ENCODE data around the gene E2F6.
A peak's percentile ranks its signal among the peaks of the same experiment; 100 is the strongest.

The E2F6 gene

DNA sequence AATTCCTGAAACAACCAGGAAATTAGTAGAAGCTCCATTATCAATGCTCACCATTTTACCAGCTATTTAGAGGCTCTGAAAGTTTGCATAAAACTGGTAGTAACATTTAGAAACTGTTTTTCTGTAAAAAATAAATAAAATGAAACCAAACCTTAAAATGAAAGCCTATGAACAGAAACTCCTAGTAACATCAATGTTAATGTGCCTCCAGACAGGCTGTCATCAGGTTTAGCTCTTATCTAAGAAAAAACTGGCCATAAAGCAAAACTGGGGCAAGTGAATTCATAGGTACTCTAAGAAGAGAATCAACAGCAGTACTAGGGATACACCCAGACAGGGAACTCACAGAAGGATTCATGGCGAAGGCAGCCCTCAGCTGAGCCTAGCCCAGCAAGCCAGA lies 8.0 kb downstream of the E2F6 start:
- no peak for DNase-seq (ENCODE audit: low read depth)

DNA sequence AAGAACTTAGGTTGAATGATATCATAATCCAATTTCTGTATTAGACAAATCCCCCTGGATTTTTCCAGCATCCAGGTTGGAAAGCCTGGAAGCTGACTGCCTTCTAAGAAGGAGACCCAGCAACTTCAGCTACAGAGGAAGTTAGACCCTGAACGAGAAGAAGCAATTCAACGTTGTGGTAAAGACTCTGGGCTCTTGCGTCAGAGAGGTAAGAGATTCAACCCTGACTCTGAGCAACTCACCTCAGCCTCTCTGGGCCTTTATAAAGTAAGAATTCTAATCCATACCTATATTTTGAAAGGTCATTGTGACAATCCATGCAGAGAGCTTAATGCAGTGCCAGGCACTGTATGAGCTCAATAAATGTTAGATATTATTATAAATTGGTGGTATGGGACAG lies 9.7 kb downstream of the E2F6 start:
- DNase-seq (ENCODE audit: low read depth), result no peak

DNA sequence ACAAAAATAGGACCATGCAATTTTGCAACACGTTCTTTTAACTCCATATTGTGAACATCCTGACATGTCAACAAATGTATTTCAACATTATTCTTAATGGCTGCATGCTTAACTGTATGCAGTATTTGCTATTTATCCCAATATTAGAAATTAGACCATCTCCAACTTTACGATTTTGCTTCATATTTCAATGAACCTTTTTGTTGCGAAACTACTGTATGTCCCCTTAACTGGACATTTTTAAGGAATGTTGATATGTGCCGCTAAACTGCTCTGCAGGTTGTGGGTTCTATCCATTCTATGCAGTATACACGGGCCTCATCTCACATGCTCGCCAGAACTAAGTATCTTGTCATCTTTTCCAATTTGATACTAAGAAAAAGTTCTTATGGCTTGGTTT lies 11.1 kb downstream of the E2F6 start:
- no peak for DNase-seq (ENCODE audit: low read depth)

DNA sequence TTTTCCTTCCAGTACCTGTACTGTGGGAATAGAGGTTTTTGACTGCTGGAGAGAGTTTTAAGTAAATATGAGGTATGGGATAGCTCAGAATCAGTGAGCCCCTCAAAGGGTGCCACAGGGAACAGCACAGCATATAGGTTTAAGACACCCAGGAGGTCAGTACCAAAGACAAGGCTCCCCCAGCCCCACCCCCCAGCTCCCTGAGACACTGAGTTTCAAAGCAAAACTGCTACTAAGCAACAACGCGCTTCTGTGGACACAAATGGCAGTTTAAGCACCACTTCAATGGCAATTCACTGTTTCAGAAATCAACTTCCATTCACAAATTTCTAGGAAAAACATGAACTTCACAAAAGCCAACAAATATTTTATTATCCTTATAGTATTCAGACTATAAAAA lies 15.2 kb downstream of the E2F6 start:
- DNase-seq (ENCODE audit: low read depth), result no peak

DNA sequence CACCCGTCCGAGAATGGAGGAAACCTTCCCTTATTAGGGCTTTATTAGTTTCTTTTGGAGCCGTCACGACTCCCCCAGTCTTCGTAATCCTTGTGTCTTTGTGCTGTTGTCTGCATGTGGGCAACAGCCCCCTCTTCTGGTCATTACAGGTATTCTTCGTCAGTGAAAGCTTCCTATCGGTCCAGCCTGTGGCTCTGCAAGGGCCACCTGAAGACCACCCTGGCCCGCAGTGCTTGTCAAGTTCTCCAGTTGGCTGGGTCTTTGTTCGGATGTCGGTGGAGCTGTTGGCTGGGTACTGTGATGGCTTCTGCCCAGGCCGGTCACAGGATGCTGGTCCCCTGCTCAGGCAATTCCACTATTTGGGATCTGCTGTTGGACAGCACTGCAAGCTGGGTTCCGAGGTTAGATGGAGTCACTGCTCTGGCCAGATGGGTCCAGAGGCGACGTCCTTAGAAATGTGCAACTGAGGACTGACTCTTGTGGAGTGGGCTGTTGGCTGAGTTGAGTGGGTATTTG lies 19.2 kb downstream of the E2F6 start:
- DNase-seq (ENCODE audit: low read depth), result peak; percentile 24

DNA sequence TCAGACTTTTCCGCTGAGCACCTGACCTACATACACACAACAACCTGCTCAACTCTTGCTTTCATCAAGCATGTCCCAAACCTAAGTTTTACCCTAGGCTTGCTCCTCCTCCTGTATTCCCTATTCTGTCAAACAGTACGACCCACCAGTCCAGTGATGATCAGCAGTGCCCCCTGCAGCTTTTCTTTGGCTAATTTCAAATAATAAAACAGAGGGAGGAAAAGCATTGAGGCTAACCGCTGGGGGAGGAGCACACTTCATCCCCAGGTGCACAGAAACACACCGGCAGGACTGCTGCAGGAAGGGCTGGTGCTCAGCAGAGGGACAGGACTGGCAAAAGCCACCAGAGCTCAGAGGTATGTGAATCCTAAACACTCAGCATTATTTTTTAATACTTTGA lies 21.2 kb downstream of the E2F6 start:
- DNase-seq (ENCODE audit: low read depth), result no peak

DNA sequence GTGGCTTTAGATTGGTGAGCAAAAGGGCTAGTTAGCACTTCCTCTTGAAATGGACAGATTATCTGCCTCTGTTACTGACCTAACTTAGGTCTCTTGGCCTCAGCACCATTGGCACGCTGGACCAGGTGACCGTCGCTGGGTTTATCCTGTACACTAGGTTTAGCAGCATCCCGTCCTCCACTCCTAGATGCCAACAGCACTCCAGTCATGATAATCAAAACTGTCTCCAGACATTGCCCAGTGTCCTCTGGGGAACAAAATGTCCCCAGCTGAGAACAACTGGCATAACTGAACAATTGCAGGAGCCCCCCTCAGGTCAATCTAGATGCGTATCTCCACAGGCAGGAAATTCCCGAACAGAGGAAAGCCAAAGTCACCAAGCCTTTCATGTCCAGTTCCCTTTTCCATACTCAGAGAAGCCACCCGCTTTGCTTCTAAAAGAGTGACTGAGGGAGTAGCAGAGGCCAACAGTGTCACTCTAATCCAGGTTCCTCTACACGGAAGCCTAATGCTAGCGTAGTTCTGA lies 27.3 kb downstream of the E2F6 start:
- no peak for DNase-seq (ENCODE audit: low read depth)

DNA sequence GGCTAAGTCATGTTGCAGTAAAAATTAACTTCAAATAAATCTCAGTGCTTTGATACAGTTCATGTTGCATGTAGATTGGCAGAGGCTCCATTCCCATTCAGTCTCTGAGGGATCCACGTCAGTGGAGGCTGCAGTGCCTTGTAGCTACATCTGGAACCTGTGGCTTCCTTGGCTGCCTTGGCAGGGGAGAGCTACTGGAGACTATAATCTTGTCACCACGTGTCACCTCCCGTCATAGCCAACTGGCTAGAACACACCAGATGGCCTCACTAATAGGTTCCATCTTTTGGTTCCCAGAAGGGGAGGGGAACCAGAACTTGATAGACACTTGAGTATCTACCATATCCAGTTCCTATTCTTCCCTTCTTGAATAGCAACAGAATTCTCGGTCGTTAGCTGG lies 28.4 kb downstream of the E2F6 start:
- no peak for DNase-seq (ENCODE audit: low read depth)

DNA sequence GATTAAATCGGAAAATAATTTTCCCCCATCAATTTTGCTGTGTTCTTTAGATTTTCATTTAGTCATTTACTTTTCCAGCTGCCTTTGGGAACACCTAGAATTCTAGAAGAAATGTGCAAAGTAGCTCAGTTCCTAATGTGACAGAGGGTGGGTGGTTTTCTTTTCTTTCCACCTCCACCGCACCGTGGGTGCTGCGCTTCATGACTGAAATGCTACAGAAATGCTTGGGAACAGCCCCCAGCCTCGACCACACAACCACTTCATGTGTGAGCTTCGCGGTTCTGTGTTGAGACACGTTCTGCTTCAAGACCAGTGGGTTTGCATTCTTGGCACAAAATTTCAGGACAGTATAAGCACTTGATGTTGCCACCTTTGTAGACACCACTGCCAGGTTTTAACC lies 30.9 kb downstream of the E2F6 start:
- DNase-seq (ENCODE audit: low read depth), result no peak

DNA sequence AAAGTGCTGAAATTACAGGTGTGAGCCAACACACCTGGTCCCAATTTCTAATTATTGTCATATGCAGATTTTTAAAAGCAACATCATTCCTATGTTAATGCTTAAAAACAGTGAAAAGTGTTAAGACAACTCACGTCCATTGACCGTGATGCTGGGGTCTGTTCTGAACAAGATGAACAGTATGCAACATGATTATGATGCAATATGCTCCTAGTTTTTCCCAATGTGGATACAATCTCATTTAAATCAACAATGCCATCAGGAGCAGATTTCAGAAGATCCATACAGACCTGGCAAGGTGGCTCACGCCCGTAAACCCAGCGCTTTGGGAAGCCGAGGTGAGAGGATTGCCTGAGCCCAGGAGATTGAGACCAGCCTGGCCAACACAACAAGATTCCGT lies 31.5 kb downstream of the E2F6 start:
- DNase-seq (ENCODE audit: low read depth), result no peak

DNA sequence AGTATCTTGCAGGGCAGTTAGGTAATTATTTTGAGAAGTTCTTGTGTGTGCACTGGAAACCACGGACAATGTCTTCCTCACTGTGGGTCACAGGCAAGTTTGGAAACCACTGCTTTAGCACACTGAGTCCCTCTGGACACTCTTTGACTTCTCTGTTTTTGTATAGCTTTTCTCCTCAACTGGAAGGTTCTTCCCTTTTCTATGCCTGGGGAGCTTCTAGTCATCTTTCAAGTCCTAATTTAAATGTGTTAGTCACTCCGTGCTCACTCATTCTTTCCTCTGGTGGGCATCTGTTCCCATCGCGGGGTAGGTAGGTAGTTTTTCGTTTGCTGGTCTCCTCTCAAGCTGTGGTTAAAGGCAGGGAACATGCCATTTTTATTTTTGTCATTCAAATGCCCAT lies 32.1 kb downstream of the E2F6 start:
- DNase-seq (ENCODE audit: low read depth), result no peak

DNA sequence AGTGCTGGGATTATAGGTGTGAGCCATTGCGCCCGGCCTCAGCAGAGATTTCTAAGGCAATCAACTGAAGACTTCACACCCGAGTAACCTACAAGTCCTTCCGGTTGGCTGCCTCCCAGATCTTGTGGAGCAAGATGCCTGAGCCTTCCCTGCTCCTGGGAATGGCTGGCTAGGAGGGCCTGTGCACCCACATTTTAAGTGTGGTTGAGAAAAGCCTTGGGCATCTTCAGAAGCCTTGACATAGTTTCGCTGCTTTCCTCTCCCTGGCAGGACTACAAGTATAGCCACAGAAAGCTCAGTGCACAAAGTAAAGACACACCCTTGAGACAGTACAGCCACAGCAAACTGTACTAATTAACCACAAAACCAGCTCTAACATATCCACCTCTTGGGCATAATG lies 35.2 kb downstream of the E2F6 start:
- DNase-seq (ENCODE audit: low read depth), result no peak

DNA sequence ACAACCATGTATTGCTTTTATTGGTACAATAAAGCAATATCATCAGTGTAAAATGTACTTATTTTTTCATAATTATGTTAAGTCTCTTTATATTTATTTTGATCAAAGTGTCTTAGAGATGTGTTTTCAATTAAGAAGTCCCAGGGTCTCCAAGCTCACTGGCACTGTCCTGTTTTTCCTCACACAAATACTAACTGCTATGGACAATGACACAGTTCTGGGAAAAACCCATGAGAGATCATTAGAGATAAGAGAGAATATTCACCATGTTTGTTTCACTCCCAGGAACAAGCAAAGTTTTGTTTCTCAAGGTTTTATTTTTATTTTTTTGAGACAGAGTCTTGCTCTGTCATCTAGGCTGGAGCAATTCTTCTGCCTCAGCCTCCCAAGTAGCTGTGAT lies 38.7 kb downstream of the E2F6 start:
- DNase-seq (ENCODE audit: low read depth), result no peak

DNA sequence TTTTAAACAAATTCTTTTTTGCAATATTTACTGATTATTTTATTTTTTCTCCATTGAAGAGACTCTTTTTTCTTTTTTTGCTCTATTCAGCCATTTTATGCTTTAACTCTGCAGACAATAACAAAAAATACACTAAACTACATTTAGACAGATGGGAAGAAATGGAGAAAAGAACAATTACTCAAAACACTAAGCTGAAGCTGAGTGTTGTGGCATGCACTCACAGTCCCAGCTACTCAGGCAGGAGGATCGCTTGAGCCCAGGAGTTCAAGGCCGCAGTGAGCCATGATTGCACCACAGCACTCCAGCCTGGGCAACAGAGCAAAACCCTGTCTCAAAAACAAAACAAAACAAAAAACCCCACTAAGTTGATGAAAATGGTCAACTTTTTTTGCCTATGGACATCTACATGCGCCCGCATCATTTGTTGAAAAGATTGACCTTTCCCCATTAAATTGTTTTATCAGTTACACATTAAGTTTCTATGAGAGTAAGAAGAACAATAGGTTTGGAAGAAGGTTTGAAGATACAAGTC lies 43.0 kb downstream of the E2F6 start:
- DNase-seq (ENCODE audit: low read depth), result no peak

DNA sequence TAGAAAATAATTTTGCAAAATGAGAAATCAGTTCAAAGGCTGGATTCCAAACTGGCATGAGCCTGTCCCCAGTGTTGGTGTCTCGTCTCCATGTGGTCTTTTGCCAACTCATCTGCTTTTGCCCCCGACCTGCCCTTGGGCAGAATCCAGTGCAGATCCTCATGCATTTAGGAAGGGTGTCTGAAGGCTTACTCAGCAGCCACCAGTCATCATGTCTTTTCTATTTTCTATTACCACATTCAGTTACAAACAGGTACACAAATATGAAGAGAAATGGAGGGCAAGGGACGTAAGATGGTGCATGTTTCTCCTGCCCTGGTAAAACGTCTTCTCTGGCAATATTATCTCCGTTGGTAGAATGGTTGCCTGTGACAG lies 43.5 kb downstream of the E2F6 start:
- DNase-seq (ENCODE audit: low read depth), result no peak

DNA sequence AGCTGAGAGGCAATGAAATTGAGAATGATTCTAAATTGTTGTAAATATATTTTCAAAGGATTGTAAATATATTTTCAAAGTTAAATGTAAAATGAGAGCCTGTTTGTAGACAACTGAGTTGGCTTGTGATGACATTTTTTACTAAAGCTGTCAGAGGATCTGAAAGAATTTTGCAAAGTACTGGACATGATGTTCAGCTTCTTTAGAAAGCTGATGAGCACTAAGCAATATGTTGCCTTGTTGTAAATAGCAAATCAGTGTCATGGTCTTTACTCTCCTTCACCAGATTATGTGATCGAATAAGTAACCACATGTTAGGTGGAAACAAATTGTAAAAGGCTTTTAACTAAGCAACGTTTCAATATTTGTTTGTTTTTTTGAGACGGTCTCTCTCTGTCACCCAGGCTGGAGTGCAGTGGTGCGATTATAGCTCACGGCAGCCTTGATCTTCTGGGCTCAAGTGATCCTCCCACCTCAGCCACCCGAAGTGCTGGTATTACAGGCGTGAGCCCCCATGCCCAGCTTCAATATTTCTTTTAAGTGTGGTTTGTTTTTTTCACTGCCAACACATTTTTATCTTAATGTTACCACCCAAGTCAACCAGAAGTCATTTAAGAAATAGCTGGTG lies 44.0 kb downstream of the E2F6 start:
- no peak for DNase-seq (ENCODE audit: low read depth)

DNA sequence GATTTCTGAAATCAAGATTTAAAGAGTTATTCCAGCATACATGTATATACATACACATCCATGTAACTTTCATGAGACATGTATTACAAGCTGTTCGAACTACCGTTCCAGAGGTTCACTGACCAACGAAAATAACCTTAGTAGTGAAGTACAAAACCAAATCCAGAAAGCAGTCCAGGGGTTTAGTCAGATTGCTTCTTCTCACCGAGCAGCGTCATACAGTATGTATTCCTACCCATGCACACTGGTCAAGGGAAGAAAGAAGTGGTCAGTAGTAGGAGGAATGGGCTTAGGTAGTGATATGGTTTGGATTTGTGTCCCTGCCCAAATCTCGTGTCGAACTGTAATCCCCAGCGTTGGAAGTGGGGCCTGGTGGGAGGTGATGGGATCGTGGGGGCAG lies 45.3 kb downstream of the E2F6 start:
- DNase-seq (ENCODE audit: low read depth), result no peak

DNA sequence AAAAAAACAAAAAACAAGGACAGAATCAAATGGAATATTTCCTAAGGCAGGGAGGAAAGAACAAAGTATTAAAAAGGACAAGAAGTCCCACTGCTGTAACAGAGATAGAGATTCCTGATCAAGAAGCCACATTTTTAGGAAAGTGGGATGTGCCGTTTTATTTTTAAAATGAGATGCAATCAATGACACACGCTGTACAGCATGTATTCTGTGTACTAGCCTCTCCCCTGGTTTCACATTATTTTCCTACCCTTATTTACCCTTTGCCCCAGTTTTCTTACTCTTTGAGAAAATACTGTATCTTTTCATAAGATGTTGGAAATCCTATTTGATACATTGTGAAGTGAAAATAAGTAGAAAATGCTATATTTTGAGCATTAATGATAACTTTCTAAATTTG lies 45.8 kb downstream of the E2F6 start:
- no peak for DNase-seq (ENCODE audit: low read depth)

DNA sequence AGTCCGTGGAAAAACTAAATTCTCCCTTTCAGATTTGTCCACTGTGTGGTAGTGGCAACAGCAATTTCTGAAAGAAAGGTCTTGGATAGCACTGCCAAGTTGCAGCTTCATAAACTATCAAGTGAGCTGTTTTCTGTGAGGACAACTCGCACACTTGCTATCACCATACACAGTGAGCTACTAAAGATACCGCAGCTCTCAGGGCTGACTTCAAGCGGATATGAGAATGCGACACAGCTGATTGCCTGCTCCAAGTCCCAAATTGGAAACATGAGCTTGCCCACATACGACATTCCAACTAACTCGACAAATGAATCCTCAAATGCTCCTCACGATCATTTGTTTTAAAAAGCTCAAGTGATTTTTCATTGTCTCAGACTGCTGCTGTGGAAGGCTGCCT lies 46.2 kb downstream of the E2F6 start:
- DNase-seq (ENCODE audit: low read depth), result no peak

DNA sequence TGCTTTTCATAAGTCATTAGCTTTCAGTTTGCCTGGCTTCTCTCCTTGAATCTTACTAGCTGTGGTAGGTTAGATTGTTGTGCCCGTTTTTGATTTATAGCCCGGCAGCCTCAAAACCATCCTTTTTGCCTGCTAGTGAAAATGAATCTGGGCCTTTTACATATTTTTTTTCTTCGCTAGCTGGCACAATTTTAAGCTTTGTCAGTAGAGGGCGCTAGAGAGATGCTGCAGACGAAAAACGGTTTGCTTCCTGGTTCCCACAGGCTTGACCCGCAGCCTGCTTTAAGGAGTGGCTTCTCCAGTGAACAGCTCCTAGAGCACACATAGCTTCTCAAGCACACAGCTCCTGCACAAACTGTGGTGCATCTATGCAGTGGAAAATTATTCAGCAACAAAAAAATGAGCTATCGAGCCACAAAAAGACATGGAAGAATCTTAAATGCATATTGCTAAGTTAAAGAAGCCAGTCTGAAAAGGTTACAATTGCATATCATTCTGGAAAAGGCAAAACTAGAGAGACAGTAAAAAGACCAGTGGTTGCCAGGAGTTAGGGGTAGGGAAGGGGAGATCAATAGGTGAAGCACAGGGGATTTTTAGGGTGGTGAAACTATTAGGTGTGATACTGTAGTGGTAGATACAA lies 47.9 kb downstream of the E2F6 start:
- no peak for DNase-seq (ENCODE audit: low read depth)

DNA sequence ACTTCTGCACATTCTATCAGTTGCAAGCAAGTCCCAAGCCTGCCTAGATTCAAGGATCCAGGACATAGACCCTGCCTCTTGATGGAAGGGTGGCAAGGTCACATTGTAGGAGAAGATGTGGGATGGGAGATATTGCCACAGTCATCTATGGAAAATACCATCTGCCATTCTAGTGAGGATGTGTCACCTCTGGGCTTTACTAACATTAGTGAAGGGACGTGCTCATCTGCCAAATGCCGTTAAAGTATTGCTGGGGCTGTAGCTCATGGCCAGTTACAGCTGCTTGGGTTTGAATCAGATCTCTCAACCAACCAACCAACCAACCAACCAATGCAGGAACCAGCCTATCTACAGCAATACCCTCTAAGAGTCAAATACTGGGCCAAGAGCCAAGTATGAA lies 49.0 kb downstream of the E2F6 start:
- DNase-seq (ENCODE audit: low read depth), result no peak

DNA sequence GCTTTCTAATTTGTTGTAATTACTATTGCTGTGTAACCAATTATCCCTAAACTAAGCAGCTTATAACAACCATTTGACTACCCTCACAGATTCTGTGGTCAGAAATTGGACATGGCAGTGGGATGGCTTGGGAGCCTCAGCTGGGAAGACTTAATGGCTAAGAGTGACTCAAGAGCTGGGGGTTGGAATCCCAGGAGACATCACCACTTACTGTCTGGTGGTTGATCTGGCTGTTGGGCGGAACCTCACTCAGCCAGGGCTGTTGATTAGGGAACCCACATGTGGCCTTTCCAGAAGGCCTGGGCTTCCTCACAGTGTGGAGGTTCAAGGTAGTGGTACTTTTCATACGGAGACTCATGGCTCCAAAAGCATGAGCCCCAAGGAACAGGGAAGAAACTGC lies 49.8 kb downstream of the E2F6 start:
- DNase-seq (ENCODE audit: low read depth), result no peak

DNA sequence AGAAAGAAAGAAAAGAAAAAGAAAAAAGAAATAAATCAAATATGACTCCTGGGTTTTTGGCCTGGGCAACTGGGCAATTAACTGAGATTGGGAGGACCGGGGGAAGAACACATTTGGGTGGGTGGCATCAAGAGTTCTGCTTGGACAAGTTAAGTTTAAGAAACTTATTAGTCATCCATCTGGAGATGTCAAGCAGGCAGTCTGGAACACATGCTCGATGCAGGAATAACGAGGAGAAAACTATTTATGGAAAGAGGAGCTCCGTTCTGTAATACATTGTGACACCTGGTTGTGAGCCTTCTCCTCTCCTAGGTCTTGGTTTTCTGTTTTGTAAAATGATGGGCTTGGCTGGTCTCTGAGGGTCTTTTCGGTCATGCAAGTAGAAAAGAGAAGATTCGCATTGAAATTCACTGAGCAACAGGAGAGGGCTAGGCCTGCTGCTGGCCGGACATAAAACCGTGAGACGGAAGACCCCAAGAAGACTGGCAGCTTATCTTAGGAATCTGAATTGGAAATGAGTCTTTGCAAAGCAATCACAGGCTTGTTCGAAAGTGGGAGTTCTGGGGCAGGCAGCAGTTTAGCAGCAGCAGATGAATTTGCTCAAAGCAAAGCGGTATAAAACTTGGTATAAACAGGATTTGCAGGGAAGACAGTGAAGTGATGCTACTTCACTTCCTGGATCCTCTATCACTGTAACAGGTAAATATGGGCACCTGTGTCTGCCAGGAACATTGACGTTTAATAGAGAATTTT lies 51.4 kb downstream of the E2F6 start:
- DNase-seq (ENCODE audit: low read depth), result no peak
